ENCODE measurements around the gene NOBOX. TPM values are rescaled to one million over a fixed set of nuclear protein-coding genes. Genes with fewer than 3 reads are reported as not detected.
"Not testable (repeated sequence)": the region's sequence is repeated elsewhere in the genome, so short reads cannot be mapped to it uniquely, and the experiment has no call there.

The NOBOX gene
- total RNA-seq, 1 experiment from 2014 or later = not detected

- DNase-seq (ENCODE audit: low spot score) = peak; percentile 35
Measured at GRCh38 chr7:144391823-144392255, 11.7 kb downstream of the NOBOX start.

- DNase-seq (ENCODE audit: low spot score) = no peak
Measured at GRCh38 chr7:144391014-144391413, 12.5 kb downstream of the NOBOX start.

- DNase-seq (ENCODE audit: low spot score) = no peak
Measured at GRCh38 chr7:144390481-144390880, 13.0 kb downstream of the NOBOX start.

GRCh38 chr7:144388950-144389349 lies 14.5 kb downstream of the NOBOX start:
- DNase-seq (ENCODE audit: low spot score) = no peak

- DNase-seq (ENCODE audit: low spot score) = peak; percentile 28
Measured at GRCh38 chr7:144386741-144387140, 16.8 kb downstream of the NOBOX start.

GRCh38 chr7:144384555-144385245 lies 18.8 kb downstream of the NOBOX start:
- DNase-seq (ENCODE audit: low spot score) = peak; percentile 61

- DNase-seq (ENCODE audit: low spot score) = peak; percentile 54
Measured at GRCh38 chr7:144384071-144384470, 19.4 kb downstream of the NOBOX start.

GRCh38 chr7:144379776-144380384 lies 23.6 kb downstream of the NOBOX start:
- DNase-seq (ENCODE audit: low spot score) = no peak

GRCh38 chr7:144378651-144379050 lies 24.8 kb downstream of the NOBOX start:
- DNase-seq (ENCODE audit: low spot score) = no peak

GRCh38 chr7:144369221-144369620 lies 34.3 kb downstream of the NOBOX start:
- not testable (repeated sequence) for DNase-seq (ENCODE audit: low spot score)

- DNase-seq (ENCODE audit: low spot score) = not testable (repeated sequence)
Measured at GRCh38 chr7:144367250-144367649, 36.2 kb downstream of the NOBOX start.

- DNase-seq (ENCODE audit: low spot score) = not testable (repeated sequence)
Measured at GRCh38 chr7:144365523-144365922, 38.0 kb downstream of the NOBOX start.

GRCh38 chr7:144362061-144362460 lies 41.4 kb downstream of the NOBOX start:
- DNase-seq (ENCODE audit: low spot score) = not testable (repeated sequence)

- DNase-seq (ENCODE audit: low spot score) = not testable (repeated sequence)
Measured at GRCh38 chr7:144356860-144357259, 46.6 kb downstream of the NOBOX start.

GRCh38 chr7:144356185-144356584 lies 47.3 kb downstream of the NOBOX start:
- not testable (repeated sequence) for DNase-seq (ENCODE audit: low spot score)

GRCh38 chr7:144355176-144355822 lies 48.2 kb downstream of the NOBOX start, which contains the start of gene ARHGEF5:
ARHGEF5 (plus strand) TSS chr7:144355402; CDS start chr7:144362670, 7,268 bp downstream.
- DNase-seq (ENCODE audit: low spot score) = not testable (repeated sequence)

- not testable (repeated sequence) for DNase-seq (ENCODE audit: low spot score)
Measured at GRCh38 chr7:144351667-144352066, 51.8 kb downstream of the NOBOX start.

GRCh38 chr7:144348625-144349024 lies 54.9 kb downstream of the NOBOX start:
- not testable (repeated sequence) for DNase-seq (ENCODE audit: low spot score)

Data from A172 (cell line).